A549 (cell line): ENCODE results near the gene SCYL1. TPM values are rescaled to one million over a fixed set of nuclear protein-coding genes. Genes with fewer than 3 reads are reported as not detected.
"Not testable (repeated sequence)": the region's sequence is repeated elsewhere in the genome, so short reads cannot be mapped to it uniquely, and the experiment has no call there.

Experiments used
- ATAC-seq, 2 experiments: fragments of 200-7000 bp in 1 of 2; fragments of >200 bp in 1 of 2; cut with Nextera tagmentation in 1 of 2; cut with Tn5 transposase in 1 of 2; 3 replicates each; pipeline versions ENCODE4 v1.8.0 to v1.9.1; 2018 to 2020; ENCODE audit warnings: mild to moderate bottlenecking in 1 of 2, moderate library complexity in 1 of 2
- CTCF ChIA-PET: fragments of 300-600 bp; sonication (Branson Sonifier 250); formaldehyde crosslinking; extraction: SDS; loops from one replicate; lab custom pipeline; 2021; ENCODE audit warnings: antibody characterized with exemption, inconsistent platforms; lab: Yijun Ruan, JAX
- POLR2A ChIA-PET: fragments of 350-600 bp; formaldehyde crosslinking; extraction: SDS; loops from one replicate; lab custom pipeline; 2021; ENCODE audit warnings: antibody characterized with exemption, inconsistent platforms; lab: Yijun Ruan, JAX
- DNase-seq, 2 experiments: peaks; one replicate each; pipeline versions ENCODE4 v3.0.0 to v3.0.0-alpha.2; 2011 to 2016; ENCODE audit warnings: low read depth in 1 of 2, low spot score in 1 of 2
- FAIRE-seq: peaks from 2 replicates; lab custom pipeline; 2011; peaks lifted over from hg19 to GRCh38; lab: Jason Lieb, UNC
- H3K27ac ChIP-seq, 2 experiments: fragments of >200 bp; sonication (Bioruptor Twin); formaldehyde crosslinking; 3 replicates each; pipeline ENCODE4 v1.5.1; 2016 to 2017
- H3K4me1 ChIP-seq: fragments of >200 bp; sonication (Bioruptor Twin); formaldehyde crosslinking; 3 replicates; pipeline ENCODE4 v1.6.1; 2016
- H3K4me2 ChIP-seq: fragments of >200 bp; sonication (Bioruptor Twin); formaldehyde crosslinking; 3 replicates; pipeline ENCODE4 v1.6.1; 2016
- H3K4me3 ChIP-seq: fragments of >200 bp; sonication (Bioruptor Twin); formaldehyde crosslinking; 3 replicates; pipeline ENCODE4 v1.5.1; 2016
- H3K9me3 ChIP-seq: fragments of >200 bp; sonication (Bioruptor Twin); formaldehyde crosslinking; 3 replicates; pipeline ENCODE4 v1.6.1; 2016
- BCL3 ChIP-seq: fragments of >200 bp; sonication (Bioruptor Twin); formaldehyde crosslinking; IDR thresholded peaks from 3 replicates; pipeline ENCODE4 v1.6.1; 2016
- BHLHE40 ChIP-seq: IDR thresholded peaks from 2 replicates; pipeline ENCODE4 v1.6.1; 2012; ENCODE audit warnings: low read depth, low read length, inconsistent platforms
- CBX8 ChIP-seq: fragments of 200-600 bp; sonication (generic); IDR thresholded peaks from 2 replicates; pipeline ENCODE4 v1.6.1; 2016
- EHMT2 ChIP-seq: fragments of 200-600 bp; sonication (generic); IDR thresholded peaks from 2 replicates; pipeline ENCODE4 v1.6.1; 2016; ENCODE audit warnings: antibody characterized with exemption, low read depth, mild to moderate bottlenecking, moderate library complexity
- ELK1 ChIP-seq: fragments of 150-350 bp; IDR thresholded peaks from 2 replicates; pipeline ENCODE4 v1.6.1; 2014; ENCODE audit warnings: low read depth, mild to moderate bottlenecking, low read length
- FOSB ChIP-seq: fragments of 250-450 bp; sonication (Bioruptor Pico); IDR thresholded peaks from 2 replicates; pipeline ENCODE4 v1.5.0; 2020; ENCODE audit warnings: mild to moderate bottlenecking, moderate library complexity
- GATA3 ChIP-seq: IDR thresholded peaks from 2 replicates; pipeline ENCODE4 v1.6.1; 2012; ENCODE audit warnings: borderline replicate concordance
- HDAC2 ChIP-seq: fragments of 200-600 bp; sonication (generic); IDR thresholded peaks from 2 replicates; pipeline ENCODE4 v1.6.1; 2016
- HOXB5 ChIP-seq: fragments of 250-450 bp; sonication (Bioruptor Pico); IDR thresholded peaks from 2 replicates; pipeline ENCODE4 v1.5.0; 2020; ENCODE audit warnings: mild to moderate bottlenecking, moderate library complexity
- JUN ChIP-seq, 2 experiments: fragments of >200 bp; sonication (Bioruptor Twin); formaldehyde crosslinking; IDR thresholded peaks; 2 replicates in 1 of 2; 3 replicates in 1 of 2; pipeline ENCODE4 v1.6.1; 2016 to 2017
- KDM1A ChIP-seq: fragments of 200-600 bp; sonication (generic); IDR thresholded peaks from 2 replicates; pipeline ENCODE4 v1.6.1; 2016; ENCODE audit warnings: low read depth, mild to moderate bottlenecking
- MAFK ChIP-seq: fragments of 450-650 bp; IDR thresholded peaks from 2 replicates; pipeline ENCODE4 v1.6.1; 2014; ENCODE audit not compliant: partially characterized antibody
- POLR2A ChIP-seq: IDR thresholded peaks from 2 replicates; pipeline ENCODE4 v1.6.1; 2012; ENCODE audit warnings: mild to moderate bottlenecking, low read length
- RARB ChIP-seq: fragments of 250-450 bp; sonication (Bioruptor Pico); IDR thresholded peaks from 2 replicates; pipeline ENCODE4 v1.8.0; 2021; ENCODE audit warnings: mild to moderate bottlenecking, moderate library complexity
- TP53 ChIP-seq: fragments of 250-450 bp; sonication (Bioruptor Pico); IDR thresholded peaks from 2 replicates; pipeline ENCODE4 v1.5.0; 2021; ENCODE audit warnings: mild to moderate bottlenecking, moderate library complexity
- ZC3H11A ChIP-seq: fragments of 450-650 bp; IDR thresholded peaks from 2 replicates; pipeline ENCODE4 v1.6.1; 2014; ENCODE audit warnings: antibody characterized with exemption, mild to moderate bottlenecking
- WGBS: methylation state at CpG from one replicate; pipeline ENCODE4 v1.1.6; 2017; ENCODE audit errors: missing lambda C conversion rate; 5-methylcytosine and 5-hydroxymethylcytosine counted together
- polyA plus RNA-seq, 4 experiments: library from polyadenylated mRNA; depleted of rRNA in 3 of 4; stranded (reverse); fragments of >200 nt; fragmentation: RNase III in 1 of 4; extraction: RNeasy Plus Mini Kit Qiagen cat#74134 plus additional on column Dnase treatment in 1 of 4; gene quantifications; 2 replicates in 3 of 4; 3 replicates in 1 of 4; pipeline ENCODE4 v1.2.3, GENCODE V29; 2011 to 2017

The SCYL1 gene
- polyA plus RNA-seq, 2 of the 4 experiments (the other 2 are of a cell fraction), result 30.8 to 46.8 TPM

- no peak for DNase-seq
- Histone ChIP-seq H3K4me1 (peaks cover 49% of the 10 kb centered on the region), H3K27ac (no peak overlapping the region), H3K4me3 (no peak overlapping the region), H3K4me2 (no peak overlapping the region), H3K9me3 (no peaks in the 10 kb centered on the region)
- 95% methylated on average over 4 of the region's 4 CpGs for WGBS
- ATAC-seq, result no peak
- TF ChIP-seq RARB (CRISPR knock-in tag) (no peak), GATA3 (no peak)
- POLR2A ChIA-PET, result no interaction called here
- no peak for FAIRE-seq
- CTCF ChIA-PET, result interaction anchor here (0.6 to 16.3 kb wide), 7 partner anchors 8 to 87 kb away, joined by 3 to 393 read pairs (median 4); partner anchors contain the start of genes FAM89B and ZNRD2
Observed at GRCh38 chr11:65563601-65564000, 38.7 kb downstream of the SCYL1 start.

DNA sequence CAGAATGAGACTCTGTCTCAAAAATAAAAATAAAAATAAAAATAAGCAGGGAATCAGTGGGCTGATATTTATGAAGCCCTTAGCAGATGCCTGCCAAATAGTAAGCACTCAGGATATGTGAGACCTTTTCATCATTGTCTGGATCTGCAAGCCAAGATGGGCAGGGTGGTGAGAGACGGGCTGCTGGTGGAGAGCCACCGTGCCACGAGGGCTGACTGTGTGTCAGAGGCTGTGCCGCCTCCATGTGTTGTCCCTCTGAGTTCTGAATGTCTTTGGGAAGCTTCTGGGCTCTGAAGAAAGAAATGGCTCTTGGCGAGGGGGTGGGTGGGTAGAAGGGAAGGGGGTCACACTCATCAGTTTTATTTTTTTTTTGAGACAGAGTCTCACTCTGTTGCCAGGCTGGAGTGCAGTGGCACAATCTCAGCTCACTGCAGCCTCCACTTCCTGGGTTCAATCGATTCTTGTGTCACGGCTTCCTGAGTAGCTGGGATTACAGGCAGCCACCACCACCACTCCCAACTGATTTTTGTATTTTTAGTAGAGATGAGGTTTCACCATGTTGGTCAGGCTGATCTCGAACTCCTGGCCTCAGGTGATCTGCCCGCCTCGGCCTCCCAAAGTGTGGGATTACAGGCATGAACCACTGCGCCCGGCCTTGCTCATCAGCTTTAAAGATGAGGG is 40.1 kb downstream of the SCYL1 start:
- peaks cover 40% of the 10 kb centered on the region for H3K4me1 ChIP-seq
- not testable (repeated sequence) for H3K27ac ChIP-seq, H3K9me3 ChIP-seq, DNase-seq, FAIRE-seq, ATAC-seq, H3K4me3 ChIP-seq, H3K4me2 ChIP-seq
- POLR2A ChIA-PET, result interaction anchor here (0.6 kb wide), 1 partner anchor 453 kb away, joined by 4 read pairs; no protein-coding TSS in a partner anchor
- CTCF ChIA-PET, result interaction anchor here (0.6 to 16.3 kb wide), 8 partner anchors 8 to 626 kb away, joined by 3 to 393 read pairs (median 3); no protein-coding TSS in a partner anchor
- WGBS, result 92% methylated on average over 12 of the region's 12 CpGs

- ATAC-seq, result no peak
Observed at GRCh38 chr11:65565624-65566453, 41.0 kb downstream of the SCYL1 start.

More at GRCh38 chr11:65565624-65566453, 41.0 kb downstream of the SCYL1 start:
- TF ChIP-seq MAFK (no peak), ZC3H11A (no peak), TP53 (no peak), CBX8 (no peak), FOSB (no peak), BHLHE40 (no peak), HDAC2 (no peak), HOXB5 (CRISPR knock-in tag) (no peak), EHMT2 (no peak), JUN (IDR thresholded peaks at IDR 0.05) (no peak), ELK1 (no peak), KDM1A (no peak), POLR2A (no peak), BCL3 (no peak)
- peaks cover 32% of the 10 kb centered on the region for H3K4me1 ChIP-seq
- no peak overlapping the region; a peak in 1 of 6 replicates for H3K27ac ChIP-seq
- H3K9me3 ChIP-seq, result no peaks in the 10 kb centered on the region
- 83% methylated on average over 7 of the region's 7 CpGs for WGBS
- H3K4me2 ChIP-seq, result no peak overlapping the region
- FAIRE-seq (no peak), DNase-seq (no peak)
- no peak overlapping the region for H3K4me3 ChIP-seq
- ChIA-PET CTCF (interaction anchor here (0.6 to 16.3 kb wide), 8 partner anchors 9 to 625 kb away, joined by 3 to 393 read pairs (median 4); no protein-coding TSS in a partner anchor), POLR2A (no interaction called here)
